Endodermal cell (in vitro differentiated cells): ENCODE results near the gene KLF6. TPM values are rescaled to one million over a fixed set of nuclear protein-coding genes. Genes with fewer than 3 reads are reported as not detected.

Experiments used
- DNase-seq: peaks from one replicate; pipeline ENCODE4 v3.0.0-alpha.2; 2017
- H3K27ac ChIP-seq: 2 replicates; pipeline ENCODE4 v1.5.1; 2013; ENCODE audit warnings: mild to moderate bottlenecking, low read depth, low read length, moderate library complexity
- H3K27me3 ChIP-seq: 2 replicates; pipeline ENCODE4 v1.6.1; 2013; ENCODE audit warnings: mild to moderate bottlenecking, low read length, moderate library complexity; ENCODE audit not compliant: insufficient read depth, control insufficient read depth, poor library complexity, severe bottlenecking
- H3K36me3 ChIP-seq: 2 replicates; pipeline ENCODE4 v1.7.0; 2013; ENCODE audit warnings: mild to moderate bottlenecking, low read length, moderate library complexity; ENCODE audit not compliant: control insufficient read depth, insufficient read depth
- H3K4me1 ChIP-seq: one replicate; pipeline ENCODE4 v1.7.0; 2013; ENCODE audit warnings: low read length; ENCODE audit not compliant: control insufficient read depth, insufficient read depth
- H3K4me3 ChIP-seq: 2 replicates; pipeline ENCODE4 v1.5.1; 2013; ENCODE audit warnings: mild to moderate bottlenecking, low read length, moderate library complexity
- H3K9ac ChIP-seq: 2 replicates; pipeline ENCODE4 v1.6.1; 2013; ENCODE audit warnings: mild to moderate bottlenecking, low read length, moderate library complexity; ENCODE audit not compliant: poor library complexity, severe bottlenecking; ENCODE audit errors: extremely low read depth
- H3K9me3 ChIP-seq: 2 replicates; pipeline ENCODE4 v1.6.1; 2013; ENCODE audit warnings: mild to moderate bottlenecking, low read length, moderate library complexity; ENCODE audit not compliant: control insufficient read depth
- H3K27ac Mint-ChIP-seq: 2 replicates; pipeline ENCODE4 v1.8.0; 2020; ENCODE audit warnings: mixed read lengths
- H3K27me3 Mint-ChIP-seq: 2 replicates; pipeline ENCODE4 v1.8.0; 2021; ENCODE audit warnings: mild to moderate bottlenecking, mixed read lengths; ENCODE audit not compliant: insufficient read depth
- H3K36me3 Mint-ChIP-seq: 2 replicates; pipeline ENCODE4 v1.8.0; 2020; ENCODE audit warnings: low read depth, mixed read lengths
- H3K4me1 Mint-ChIP-seq: 2 replicates; pipeline ENCODE4 v1.8.0; 2020; ENCODE audit warnings: mixed read lengths
- H3K4me3 Mint-ChIP-seq: 2 replicates; pipeline ENCODE4 v1.8.0; 2020; ENCODE audit warnings: mild to moderate bottlenecking, moderate library complexity, mixed read lengths
- H3K9me3 Mint-ChIP-seq: 2 replicates; pipeline ENCODE4 v1.8.0; 2020; ENCODE audit warnings: mild to moderate bottlenecking, mixed read lengths
- CTCF ChIP-seq: fragments of 200-600 bp; sonication (generic); conservative IDR thresholded peaks from 2 replicates; pipeline ENCODE4 v1.5.0; 2021; ENCODE audit warnings: antibody characterized with exemption, mild to moderate bottlenecking
- WGBS, 2 experiments: methylation state at CpG; one replicate each; pipeline versions ENCODE4 v1.1.5 to v1.1.7; 2013; ENCODE audit warnings: missing lambda C conversion rate in 2 of 2, mixed read lengths in 1 of 2; ENCODE audit not compliant: insufficient coverage in 1 of 2, insufficient read length in 1 of 2; 5-methylcytosine and 5-hydroxymethylcytosine counted together
- total RNA-seq, 2 donors: library from RNA; stranded (reverse); fragmentation: NEBNext Ultra II Directional in 1 of 2; extraction: Animal tissue kit (Norgen Biotek cat#: 25700) in 1 of 2; gene quantifications; 2 replicates in 1 of 2; 3 replicates in 1 of 2; pipeline ENCODE4 v1.2.1, GENCODE V29; 2021

Gene KLF6
- total RNA-seq, 2 donors from 2014 or later = 59.0 to 71.2 TPM

GRCh38 chr10:3750006-3750816 is 34.8 kb downstream of the KLF6 start:
- no peak overlapping the region for H3K27ac Mint-ChIP-seq
- no peak for DNase-seq
- Histone ChIP-seq H3K36me3 (no peaks in the 10 kb centered on the region), H3K4me3 (no peak overlapping the region), H3K27me3 (no peaks in the 10 kb centered on the region), H3K9ac (no peak overlapping the region), H3K4me1 (peaks cover 3% of the 10 kb centered on the region), H3K27ac (peak overlapping the region; percentile 12), H3K9me3 (no peaks in the 10 kb centered on the region)
- H3K27me3 Mint-ChIP-seq = peaks cover 10% of the 10 kb centered on the region
- H3K9me3 Mint-ChIP-seq = no peaks in the 10 kb centered on the region
- no peak overlapping the region for H3K4me3 Mint-ChIP-seq
- peaks cover 21% of the 10 kb centered on the region for H3K4me1 Mint-ChIP-seq
- WGBS, 2 experiments = 46 to 87% methylated on average over 4 to 11 of the region's 11 CpGs
- no peak for TF ChIP-seq CTCF
- H3K36me3 Mint-ChIP-seq = no peaks in the 10 kb centered on the region

- Mint-ChIP-seq H3K27ac (no peak overlapping the region), H3K36me3 (no peaks in the 10 kb centered on the region), H3K4me1 (peaks cover 20% of the 10 kb centered on the region), H3K4me3 (no peak overlapping the region), H3K9me3 (no peaks in the 10 kb centered on the region), H3K27me3 (peaks cover 10% of the 10 kb centered on the region)
- Histone ChIP-seq H3K27ac (peak overlapping the region; percentile 12), H3K4me3 (no peak overlapping the region), H3K9me3 (no peaks in the 10 kb centered on the region), H3K27me3 (no peaks in the 10 kb centered on the region), H3K36me3 (no peaks in the 10 kb centered on the region), H3K4me1 (peaks cover 3% of the 10 kb centered on the region), H3K9ac (no peak overlapping the region)
- no peak for DNase-seq
- 71 to 83% methylated on average over 8 to 9 of the region's 9 CpGs for WGBS, 2 experiments
- TF ChIP-seq CTCF = no peak
Measured at GRCh38 chr10:3749600-3749999, 35.4 kb downstream of the KLF6 start.

- H3K9ac ChIP-seq = no peak overlapping the region
- H3K4me3 ChIP-seq = no peak overlapping the region
- DNase-seq = no peak
- peaks cover 3% of the 10 kb centered on the region for H3K4me1 ChIP-seq
- Mint-ChIP-seq H3K27ac (no peak overlapping the region), H3K27me3 (peaks cover 10% of the 10 kb centered on the region), H3K4me3 (no peak overlapping the region), H3K9me3 (no peaks in the 10 kb centered on the region), H3K4me1 (peaks cover 20% of the 10 kb centered on the region), H3K36me3 (no peaks in the 10 kb centered on the region)
- no peaks in the 10 kb centered on the region for H3K36me3 ChIP-seq
- no peaks in the 10 kb centered on the region for H3K27me3 ChIP-seq
- TF ChIP-seq CTCF = no peak
- H3K9me3 ChIP-seq = no peaks in the 10 kb centered on the region
- 92 to 94% methylated on average over 4 to 5 of the region's 5 CpGs for WGBS, 2 experiments
- no peak overlapping the region for H3K27ac ChIP-seq
Measured at GRCh38 chr10:3749011-3749410, 36.0 kb downstream of the KLF6 start.
